Testis (tissue), 2 donors: ENCODE data around the gene TVP23A.

Experiments used
- CTCF ChIP-seq, 3 experiments: fragments of 450-650 bp in 2 of 3; fragments of 200-600 bp in 1 of 3; sonication (generic) in 1 of 3; IDR thresholded peaks; one replicate each; pipeline ENCODE4 v1.5.1; 2016 to 2019; ENCODE audit warnings: antibody characterized with exemption in 3 of 3, mild to moderate bottlenecking in 2 of 3, moderate library complexity in 1 of 3
- POLR2A ChIP-seq: fragments of 450-650 bp; IDR thresholded peaks from one replicate; pipeline ENCODE4 v1.6.1; 2017; ENCODE audit warnings: antibody characterized with exemption, mild to moderate bottlenecking, moderate library complexity

DNA sequence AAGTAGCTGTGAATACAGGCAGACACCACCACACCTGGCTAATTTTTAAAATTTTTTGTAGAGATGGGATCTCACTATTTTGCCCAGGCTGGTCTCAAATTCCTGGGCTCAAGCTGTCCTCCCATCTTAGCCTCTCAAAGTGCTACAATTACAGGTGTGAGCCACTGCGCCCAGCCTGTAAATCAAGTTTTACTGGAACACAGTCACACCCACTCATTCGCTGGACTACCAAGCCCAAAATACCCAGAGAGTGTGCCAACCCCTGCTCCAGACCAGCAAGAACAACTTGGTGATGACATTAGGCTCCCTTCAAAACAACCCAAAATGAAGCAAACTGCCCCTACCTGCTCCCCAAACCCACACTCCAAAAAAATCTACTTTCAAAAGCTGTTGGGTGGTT, 36.0 kb downstream of the TVP23A start:
- TF ChIP-seq CTCF (IDR thresholded peaks at IDR 0.05) = no peak
- TF ChIP-seq POLR2A = no peak
